H1 (cell line): ENCODE measurements around the gene CLCF1. TPM values are rescaled to one million over a fixed set of nuclear protein-coding genes. Genes with fewer than 3 reads are reported as not detected.

Experiments used
- CTCF ChIA-PET: fragments of 300-600 bp; sonication (Branson Sonifier 250); formaldehyde crosslinking; loops from one replicate; lab custom pipeline; 2021; ENCODE audit not compliant: partially characterized antibody; lab: Charles Lee
- POLR2A ChIA-PET: fragments of 300-600 bp; sonication (Branson Sonifier 250); formaldehyde crosslinking; loops from one replicate; lab custom pipeline; 2021; ENCODE audit warnings: inconsistent platforms; ENCODE audit not compliant: partially characterized antibody; lab: Charles Lee
- DNase-seq, 2 experiments: peaks; one replicate each; pipeline versions ENCODE4 v3.0.0 to v3.0.0-alpha.2; 2010 to 2022; ENCODE audit warnings: low spot score in 2 of 2, low read depth in 1 of 2, mixed read lengths in 1 of 2
- FAIRE-seq: peaks from 2 replicates; lab custom pipeline; 2011; peaks lifted over from hg19 to GRCh38; lab: Jason Lieb, UNC
- H2AFZ ChIP-seq: 2 replicates; pipeline ENCODE4 v1.8.1; 2012; ENCODE audit warnings: low read length, inconsistent platforms
- H2AK5ac ChIP-seq: 2 replicates; pipeline ENCODE4 v1.6.1; 2013; ENCODE audit warnings: low read depth, low read length
- H2BK120ac ChIP-seq: replicated peaks from 2 replicates; pipeline ENCODE3; 2013; ENCODE audit warnings: low read depth, low read length, inconsistent platforms
- H2BK12ac ChIP-seq: 2 replicates; pipeline ENCODE4 v1.6.1; 2013; ENCODE audit warnings: low read depth, low read length
- H2BK15ac ChIP-seq: 2 replicates; pipeline ENCODE4 v1.6.1; 2013; ENCODE audit warnings: low read length
- H2BK20ac ChIP-seq: 2 replicates; pipeline ENCODE4 v1.6.1; 2013; ENCODE audit warnings: low read length
- H2BK5ac ChIP-seq: 2 replicates; pipeline ENCODE4 v1.6.1; 2013; ENCODE audit warnings: low read depth, low read length
- H3K14ac ChIP-seq: 2 replicates; pipeline ENCODE4 v1.6.1; 2013; ENCODE audit warnings: inconsistent platforms; ENCODE audit not compliant: insufficient read length
- H3K18ac ChIP-seq: 2 replicates; pipeline ENCODE4 v1.6.1; 2013; ENCODE audit warnings: low read length; ENCODE audit errors: extremely low read depth
- H3K23ac ChIP-seq: 2 replicates; pipeline ENCODE4 v1.6.1; 2013; ENCODE audit warnings: inconsistent platforms; ENCODE audit not compliant: insufficient read length
- H3K23me2 ChIP-seq: 2 replicates; pipeline ENCODE4 v1.6.1; 2013; ENCODE audit warnings: low read depth, low read length
- H3K27ac ChIP-seq: 2 replicates; pipeline ENCODE4 v1.6.1; 2011; ENCODE audit warnings: low read depth, low read length, inconsistent platforms
- H3K27me3 ChIP-seq, 4 experiments: replicated peaks in 1 of 4; 1 replicate in 1 of 4; 2 replicates in 3 of 4; pipeline versions ENCODE4 v1.6.1 to v1.8.1; 2011 to 2013; ENCODE audit warnings: low read length in 3 of 4, mild to moderate bottlenecking in 3 of 4, inconsistent platforms in 2 of 4, mixed read lengths in 2 of 4, moderate library complexity in 1 of 4; ENCODE audit not compliant: control insufficient read depth in 3 of 4, insufficient read depth in 3 of 4; ENCODE audit errors: extremely low read depth in 1 of 4
- H3K36me3 ChIP-seq, 4 experiments: 2 replicates each; pipeline versions ENCODE4 v1.6.1 to v1.8.1; 2011 to 2013; ENCODE audit warnings: mild to moderate bottlenecking in 4 of 4, low read length in 3 of 4, moderate library complexity in 2 of 4, control low read depth in 1 of 4, inconsistent platforms in 1 of 4; ENCODE audit not compliant: insufficient read depth in 4 of 4, control insufficient read depth in 2 of 4
- H3K4ac ChIP-seq: replicated peaks from 2 replicates; pipeline ENCODE3; 2013; ENCODE audit warnings: low read length, low read depth, mixed read lengths, inconsistent platforms; ENCODE audit not compliant: insufficient read length
- H3K4me1 ChIP-seq, 4 experiments: replicated peaks in 1 of 4; 1 replicate in 1 of 4; 2 replicates in 3 of 4; pipeline versions ENCODE4 v1.6.1 to v1.8.1; 2011 to 2013; ENCODE audit warnings: low read length in 3 of 4, inconsistent platforms in 2 of 4, mixed read lengths in 1 of 4; ENCODE audit not compliant: insufficient read depth in 4 of 4, control insufficient read depth in 3 of 4
- H3K4me2 ChIP-seq, 2 experiments: 2 replicates each; pipeline versions ENCODE4 v1.6.1 to v1.8.1; 2011 to 2013; ENCODE audit warnings: low read depth in 2 of 2, low read length in 2 of 2, control low read depth in 1 of 2, inconsistent platforms in 1 of 2, mild to moderate bottlenecking in 1 of 2; ENCODE audit not compliant: insufficient read depth in 1 of 2
- H3K4me3 ChIP-seq, 4 experiments: fragments of 200-600, 300-600 bp in 1 of 4; sonication (generic), shearing (Covaris generic), sonication (Bioruptor Twin) in 1 of 4; 2 replicates each; pipeline versions ENCODE4 v1.5.1 to v1.8.1; 2011 to 2016; ENCODE audit warnings: low read length in 4 of 4, low read depth in 3 of 4, control low read depth in 2 of 4, inconsistent platforms in 2 of 4, mild to moderate bottlenecking in 2 of 4, mixed read lengths in 1 of 4, moderate library complexity in 1 of 4; ENCODE audit not compliant: insufficient read depth in 2 of 4; ENCODE audit errors: extremely low read depth in 1 of 4
- H3K56ac ChIP-seq: replicated peaks from 2 replicates; pipeline ENCODE3; 2013; ENCODE audit warnings: low read depth, mild to moderate bottlenecking, mixed read lengths, low read length, inconsistent platforms; ENCODE audit not compliant: insufficient read length
- H3K79me1 ChIP-seq: 2 replicates; pipeline ENCODE4 v1.6.1; 2013; ENCODE audit warnings: low read depth, low read length, control low read depth
- H3K79me2 ChIP-seq, 2 experiments: 2 replicates each; pipeline versions ENCODE4 v1.6.1 to v1.8.1; 2012 to 2013; ENCODE audit warnings: low read length in 2 of 2, mild to moderate bottlenecking in 2 of 2, inconsistent platforms in 1 of 2; ENCODE audit not compliant: insufficient read depth in 2 of 2, control insufficient read depth in 1 of 2
- H3K9ac ChIP-seq, 4 experiments: replicated peaks in 1 of 4; 1 replicate in 1 of 4; 2 replicates in 3 of 4; pipeline versions ENCODE4 v1.6.1 to v1.8.1; 2011 to 2013; ENCODE audit warnings: low read depth in 3 of 4, low read length in 3 of 4, control low read depth in 2 of 4, mild to moderate bottlenecking in 2 of 4, moderate library complexity in 2 of 4, inconsistent platforms in 1 of 4; ENCODE audit errors: extremely low read depth in 1 of 4
- H3K9me3 ChIP-seq, 2 experiments: 2 replicates each; pipeline versions ENCODE4 v1.6.1 to v1.8.1; 2012 to 2013; ENCODE audit warnings: mild to moderate bottlenecking in 2 of 2, moderate library complexity in 2 of 2, control low read depth in 1 of 2, inconsistent platforms in 1 of 2, low read depth in 1 of 2, low read length in 1 of 2, mixed read lengths in 1 of 2; ENCODE audit not compliant: insufficient read depth in 2 of 2
- H4K20me1 ChIP-seq, 2 experiments: replicated peaks in 1 of 2; 2 replicates each; pipeline versions ENCODE3 to v1.8.1; 2011 to 2013; ENCODE audit warnings: inconsistent platforms in 2 of 2, low read length in 2 of 2, mild to moderate bottlenecking in 1 of 2; ENCODE audit not compliant: insufficient read depth in 2 of 2, control insufficient read depth in 1 of 2
- H4K5ac ChIP-seq: 2 replicates; pipeline ENCODE4 v1.6.1; 2013; ENCODE audit warnings: low read length, low read depth, mixed read lengths, inconsistent platforms; ENCODE audit not compliant: insufficient read length
- H4K8ac ChIP-seq: 2 replicates; pipeline ENCODE4 v1.8.0; 2013; ENCODE audit warnings: mild to moderate bottlenecking, moderate library complexity, low read length, inconsistent platforms; ENCODE audit not compliant: insufficient read depth; ENCODE audit errors: extremely low read depth
- H4K91ac ChIP-seq: replicated peaks from 2 replicates; pipeline ENCODE3; 2013; ENCODE audit warnings: low read length, mixed read lengths, inconsistent platforms; ENCODE audit not compliant: insufficient read length
- BACH1 ChIP-seq: IDR thresholded peaks from 2 replicates; pipeline ENCODE4 v1.6.1; 2012; ENCODE audit warnings: low read length, improper control_type of control experiment
- BRCA1 ChIP-seq: IDR thresholded peaks from 2 replicates; pipeline ENCODE4 v1.6.1; 2012; ENCODE audit warnings: low read depth, low read length, improper control_type of control experiment
- CBX5 ChIP-seq: fragments of 300-800, 300-1000 bp; sonication (generic); IDR thresholded peaks from 2 replicates; pipeline ENCODE4 v1.7.1; 2016; ENCODE audit warnings: antibody characterized with exemption, low read length, low read depth
- CHD1 ChIP-seq: IDR thresholded peaks from 2 replicates; pipeline ENCODE4 v1.6.1; 2012; ENCODE audit warnings: low read depth, low read length, improper control_type of control experiment
- EP300 ChIP-seq, 2 experiments: IDR thresholded peaks; 1 replicate in 1 of 2; 2 replicates in 1 of 2; pipeline ENCODE4 v1.6.1; 2011 to 2012; ENCODE audit warnings: low read depth in 2 of 2, low read length in 2 of 2, mild to moderate bottlenecking in 2 of 2, borderline replicate concordance in 1 of 2, inconsistent platforms in 1 of 2, moderate library complexity in 1 of 2
- GABPA ChIP-seq: IDR thresholded peaks from 2 replicates; pipeline ENCODE4 v1.6.1; 2011; ENCODE audit warnings: mild to moderate bottlenecking, low read length, moderate library complexity, borderline replicate concordance; ENCODE audit not compliant: insufficient read depth
- KDM5A ChIP-seq: fragments of 200-600 bp; IDR thresholded peaks from 2 replicates; pipeline ENCODE4 v1.7.1; 2012; ENCODE audit warnings: mild to moderate bottlenecking, low read length, inconsistent platforms, mixed read lengths
- SAP30 ChIP-seq: fragments of 300-600 bp; sonication (generic); IDR thresholded peaks from 2 replicates; pipeline ENCODE4 v1.7.1; 2012; ENCODE audit warnings: low read length, moderate library complexity, mild to moderate bottlenecking, inconsistent platforms; ENCODE audit not compliant: insufficient read depth, insufficient replicate concordance
- SP2 ChIP-seq: IDR thresholded peaks from 2 replicates; pipeline ENCODE4 v1.6.1; 2012; ENCODE audit warnings: mild to moderate bottlenecking, low read length, inconsistent platforms
- SRF ChIP-seq: IDR thresholded peaks from 2 replicates; pipeline ENCODE4 v1.6.1; 2011; ENCODE audit warnings: mild to moderate bottlenecking, low read depth, low read length, moderate library complexity
- SUZ12 ChIP-seq: fragments of 200-600 bp; sonication (generic); IDR thresholded peaks from 2 replicates; pipeline ENCODE4 v1.6.1; 2012; ENCODE audit warnings: mild to moderate bottlenecking, inconsistent platforms, low read length, moderate library complexity, mixed read lengths
- TAF7 ChIP-seq: optimal IDR thresholded peaks from 2 replicates; pipeline ENCODE3; 2011; ENCODE audit warnings: low read depth, mild to moderate bottlenecking, inconsistent platforms, low read length, moderate library complexity, borderline replicate concordance
- TEAD4 ChIP-seq: IDR thresholded peaks from 2 replicates; pipeline ENCODE4 v1.6.1; 2012; ENCODE audit warnings: low read depth, low read length, inconsistent platforms, mixed read lengths
- YY1 ChIP-seq: IDR thresholded peaks from 2 replicates; pipeline ENCODE4 v1.6.1; 2011; ENCODE audit warnings: low read depth, mild to moderate bottlenecking, low read length
- WGBS, 2 experiments: shearing (Covaris generic) in 1 of 2; methylation state at CpG; one replicate each; pipeline versions ENCODE4 v1.1.6 to v1.1.7; 2013 to 2015; ENCODE audit warnings: low lambda C conversion rate in 2 of 2, mixed read lengths in 2 of 2, inconsistent platforms in 1 of 2, low coverage in 1 of 2, missing lambda C conversion rate in 1 of 2; ENCODE audit not compliant: insufficient replicate concordance in 2 of 2, insufficient coverage in 1 of 2, insufficient read length in 1 of 2; ENCODE audit errors: extremely low coverage in 1 of 2, missing lambda C conversion rate in 1 of 2; 5-methylcytosine and 5-hydroxymethylcytosine counted together
- polyA plus RNA-seq, 7 experiments: library from polyadenylated mRNA; depleted of rRNA in 3 of 7; stranded (reverse) in 5 of 7; unstranded in 2 of 7; fragments of >200 nt in 5 of 7; fragments of 200-250 nt in 2 of 7; gene quantifications; 1 replicate in 5 of 7; 2 replicates in 1 of 7; 4 replicates in 1 of 7; pipeline versions ENCODE4 v1.2.1 to v1.2.3, GENCODE V29; 2011 to 2013; ENCODE audit warnings: missing spikeins in 2 of 7, mixed read lengths in 2 of 7
- total RNA-seq: library from RNA; stranded (reverse); fragmentation: NEBNext Ultra II Directional; extraction: Animal tissue kit (Norgen Biotek cat#: 25700); gene quantifications from 2 replicates; pipeline ENCODE4 v1.2.1, GENCODE V29; 2021

CLCF1 gene
- total and polyA plus RNA-seq, 2 of the 8 experiments (the other 6 are each of a cell fraction or from before 2014, with no cell fraction given), result 0.32 to 1.2 TPM

DNA sequence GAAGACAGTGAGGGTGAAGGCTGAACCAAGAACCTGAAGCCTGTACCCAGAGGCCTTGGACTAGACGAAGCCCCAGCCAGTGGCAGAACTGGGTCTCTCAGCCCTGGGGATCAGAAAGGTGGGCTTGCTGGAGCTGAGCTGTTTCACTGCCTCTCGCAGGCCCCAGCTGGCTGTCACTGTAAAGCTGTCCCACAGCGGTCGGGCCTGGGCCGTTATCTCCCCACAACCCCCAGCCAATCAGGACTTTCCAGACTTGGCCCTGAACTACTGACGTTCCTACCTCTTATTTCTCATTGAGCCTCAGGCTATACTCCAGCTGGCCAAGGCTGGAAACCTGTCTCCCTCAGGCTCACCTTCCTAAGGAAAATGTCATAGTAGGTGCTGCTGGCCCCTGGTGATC is 24.1 kb upstream of the CLCF1 start:
- FAIRE-seq, result no peak
- H3K36me3 ChIP-seq, result peaks cover 6 to 25% (median 18%) of the 10 kb centered on the region in 4 experiments; a peak in 6 of 8 replicates
- POLR2A ChIA-PET, result interaction anchor here (0.6 to 1.9 kb wide), 8 partner anchors 9 to 1869 kb away, joined by 3 to 6 read pairs (median 3); partner anchors contain the start of genes CARNS1 and PTPRCAP
- no peak for TF ChIP-seq EP300 (IDR thresholded peaks at IDR 0.05; ENCODE audit: borderline replicate concordance in 1 of 2, low read depth in 2 of 2, low read length in 2 of 2)
- no peak for TF ChIP-seq TEAD4
- TF ChIP-seq CBX5, result no peak
- TF ChIP-seq SRF, result no peak
- TF ChIP-seq SUZ12, result no peak
- no peak for TF ChIP-seq BACH1
- TF ChIP-seq KDM5A, result no peak
- no peak for TF ChIP-seq YY1
- no peak for TF ChIP-seq TAF7
- no peak for TF ChIP-seq BRCA1
- TF ChIP-seq SAP30, result no peak
- TF ChIP-seq SP2, result no peak
- no peak for TF ChIP-seq GABPA
- no peak for TF ChIP-seq CHD1

More for the DNA sequence above, 24.1 kb upstream of the CLCF1 start:
- H3K23me2 ChIP-seq, result peaks cover 6% of the 10 kb centered on the region; the same call in 1 of the 2 replicates
- CTCF ChIA-PET, result interaction anchor here (0.8 to 34.8 kb wide), 4 partner anchors 9 to 85 kb away, joined by 3 to 1305 read pairs (median 4); partner anchors contain the start of genes AIP and POLD4
- peaks cover 0 to 13% (median 5%) of the 10 kb centered on the region in 4 experiments; a peak in 6 of 7 replicates for H3K4me1 ChIP-seq
- no peak overlapping the region for H3K4ac ChIP-seq
- no peak overlapping the region for H4K91ac ChIP-seq
- H2AK5ac ChIP-seq, result no peak overlapping the region
- peaks cover 6% of the 10 kb centered on the region for H3K79me1 ChIP-seq
- peaks cover 0 to 14% of the 10 kb centered on the region in 2 experiments for H4K20me1 ChIP-seq
- no peak overlapping the region for H3K14ac ChIP-seq
- no peaks in the 10 kb centered on the region for H3K27me3 ChIP-seq
- H2BK12ac ChIP-seq, result no peak overlapping the region
- no peaks in the 10 kb centered on the region for H3K9me3 ChIP-seq
- no peak overlapping the region for H2BK15ac ChIP-seq
- no peak overlapping the region for H4K8ac ChIP-seq
- H3K9ac ChIP-seq, result no peak overlapping the region
- no peak overlapping the region for H3K56ac ChIP-seq
- no peak overlapping the region for H3K18ac ChIP-seq
- H3K23ac ChIP-seq, result no peak overlapping the region
- 91% methylated on average over 6 of the region's 6 CpGs; no CpG with 5 or more reads in 1 of the 2 experiments for WGBS, 2 experiments
- H3K4me2 ChIP-seq, result no peak overlapping the region; a peak in 1 of 4 replicates
- no peak overlapping the region for H2BK120ac ChIP-seq
- H2BK5ac ChIP-seq, result 0 out of 2 replicates have a peak overlapping the region, but pooled peaks have one; percentile 35
- DNase-seq, result no peak
- H2BK20ac ChIP-seq, result no peak overlapping the region
- no peak overlapping the region for H2AFZ ChIP-seq
- no peak overlapping the region for H3K4me3 ChIP-seq
- no peak overlapping the region for H3K27ac ChIP-seq
- no peak overlapping the region for H4K5ac ChIP-seq
- H3K79me2 ChIP-seq, result peaks cover 0 to 10% of the 10 kb centered on the region in 2 experiments; a peak in 2 of 4 replicates
